GM12801 (cell line): Measurements from ENCODE around the gene EMID1.

Experiments
- CTCF ChIP-seq: IDR thresholded peaks from one replicate; pipeline ENCODE4 v1.5.1; 2011; ENCODE audit warnings: control low read depth; ENCODE audit not compliant: insufficient read length; ENCODE audit errors: extremely low read depth

The EMID1 gene

GRCh38 chr22:29301716-29302401 is 96.2 kb downstream of the EMID1 start:
- TF ChIP-seq CTCF: no peak

GRCh38 chr22:29302402-29302680 is 96.6 kb downstream of the EMID1 start:
- no peak for TF ChIP-seq CTCF

GRCh38 chr22:29302681-29303465 is 97.2 kb downstream of the EMID1 start:
- no peak for TF ChIP-seq CTCF

GRCh38 chr22:29305836-29306174 is 100.1 kb downstream of the EMID1 start:
- TF ChIP-seq CTCF: no peak

GRCh38 chr22:29306175-29306834 is 100.6 kb downstream of the EMID1 start, which contains the start of gene GAS2L1:
TSS of gene GAS2L1 (plus strand) at chr22:29306650. CDS start at chr22:29308106, 1,456 bp downstream.
- TF ChIP-seq CTCF: no peak

- no peak for TF ChIP-seq CTCF
These were observed 101.3 kb downstream of the EMID1 start for GRCh38 chr22:29306835-29307595.

- TF ChIP-seq CTCF: no peak
These were observed 102.0 kb downstream of the EMID1 start for GRCh38 chr22:29307596-29308147.
